Measurements from ENCODE around the gene SLC39A9.

- TF ChIP-seq CTCF (IDR thresholded peaks at IDR 0.05), result no peak
- TF ChIP-seq POLR2A (IDR thresholded peaks at IDR 0.05), result no peak
- no peak for TF ChIP-seq POLR2AphosphoS5 (IDR thresholded peaks at IDR 0.05)
Observed at GRCh38 chr14:69464379-69464778, 65.9 kb downstream of the SLC39A9 start.
